ENCODE data around the gene ELK3. TPM values are rescaled to one million over a fixed set of nuclear protein-coding genes. Genes with fewer than 3 reads are reported as not detected.

ELK3 gene
- total RNA-seq, 3 donors from 2014 or later: 13.9 to 28.5 (median 16.5) TPM

DNA sequence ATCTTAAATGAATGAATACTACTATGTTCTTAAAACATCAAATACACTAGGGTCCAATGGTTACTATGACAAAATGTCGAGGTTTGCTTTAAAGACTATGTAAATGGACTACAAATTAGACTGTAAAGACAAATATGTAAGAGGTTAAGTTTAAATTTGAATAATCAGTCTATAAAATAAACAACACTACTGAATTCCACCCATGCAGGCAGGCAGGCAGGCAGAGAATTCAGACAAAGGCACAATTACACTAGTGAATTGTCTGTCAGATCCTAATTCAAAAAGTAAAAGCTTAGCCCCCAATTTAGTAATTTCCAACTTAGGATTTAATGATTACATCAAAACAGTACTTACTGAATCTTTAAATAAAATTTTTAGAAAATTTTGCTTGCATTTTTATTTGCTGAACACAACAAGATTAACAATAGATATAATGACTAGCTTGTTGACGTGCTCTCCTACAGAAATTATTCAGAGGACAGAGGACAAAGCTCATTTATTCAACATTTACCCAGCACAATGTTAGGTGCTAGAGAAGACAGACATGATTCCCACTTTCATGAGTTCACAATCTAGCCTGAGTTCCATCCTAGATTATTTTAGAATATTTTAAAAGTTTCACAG is 108.6 kb downstream of the ELK3 start:
- Histone ChIP-seq H3K27ac (no peak overlapping the region), H3K9me3 (no peaks in the 10 kb centered on the region), H3K4me3 (no peak overlapping the region), H3K27me3 (no peaks in the 10 kb centered on the region), H3K36me3 (no peaks in the 10 kb centered on the region), H3K4me1 (no peaks in the 10 kb centered on the region)
- TF ChIP-seq, protein P1, sequence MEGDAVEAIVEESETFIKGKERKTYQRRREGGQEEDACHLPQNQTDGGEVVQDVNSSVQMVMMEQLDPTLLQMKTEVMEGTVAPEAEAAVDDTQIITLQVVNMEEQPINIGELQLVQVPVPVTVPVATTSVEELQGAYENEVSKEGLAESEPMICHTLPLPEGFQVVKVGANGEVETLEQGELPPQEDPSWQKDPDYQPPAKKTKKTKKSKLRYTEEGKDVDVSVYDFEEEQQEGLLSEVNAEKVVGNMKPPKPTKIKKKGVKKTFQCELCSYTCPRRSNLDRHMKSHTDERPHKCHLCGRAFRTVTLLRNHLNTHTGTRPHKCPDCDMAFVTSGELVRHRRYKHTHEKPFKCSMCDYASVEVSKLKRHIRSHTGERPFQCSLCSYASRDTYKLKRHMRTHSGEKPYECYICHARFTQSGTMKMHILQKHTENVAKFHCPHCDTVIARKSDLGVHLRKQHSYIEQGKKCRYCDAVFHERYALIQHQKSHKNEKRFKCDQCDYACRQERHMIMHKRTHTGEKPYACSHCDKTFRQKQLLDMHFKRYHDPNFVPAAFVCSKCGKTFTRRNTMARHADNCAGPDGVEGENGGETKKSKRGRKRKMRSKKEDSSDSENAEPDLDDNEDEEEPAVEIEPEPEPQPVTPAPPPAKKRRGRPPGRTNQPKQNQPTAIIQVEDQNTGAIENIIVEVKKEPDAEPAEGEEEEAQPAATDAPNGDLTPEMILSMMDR (IDR thresholded peaks at IDR 0.05): no peak
- TF ChIP-seq POLR2A (IDR thresholded peaks at IDR 0.05) (no peak), POLR2AphosphoS5 (IDR thresholded peaks at IDR 0.05) (no peak)
- intact Hi-C loops (cut with DNase I; ENCODE audit: low total_unique reads): no loop called here
- no peak for DNase-seq (ENCODE audit: low spot score in 2 of 2)

DNA sequence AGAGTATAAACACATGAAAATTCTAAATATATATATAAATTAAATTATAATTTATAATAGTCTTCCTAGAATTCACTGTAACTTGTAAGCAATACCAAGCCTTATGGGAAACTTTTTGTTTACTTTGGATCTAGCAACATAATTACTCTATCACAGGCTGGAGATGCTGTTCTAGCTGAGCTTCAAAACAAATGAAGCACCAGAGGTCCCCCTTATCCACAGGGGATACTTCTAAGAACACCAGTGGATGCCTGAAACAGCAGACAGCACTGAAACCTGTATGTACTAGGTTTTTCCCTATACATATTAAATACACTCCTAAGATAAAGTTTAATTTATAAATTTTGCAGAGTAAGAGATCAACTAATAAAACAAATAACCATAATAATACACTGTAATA is 109.5 kb downstream of the ELK3 start:
- Histone ChIP-seq H3K27ac (no peak overlapping the region), H3K9me3 (no peaks in the 10 kb centered on the region), H3K4me1 (no peaks in the 10 kb centered on the region), H3K36me3 (no peaks in the 10 kb centered on the region), H3K27me3 (no peaks in the 10 kb centered on the region), H3K4me3 (no peak overlapping the region)
- DNase-seq (ENCODE audit: low spot score in 2 of 2): no peak
- TF ChIP-seq POLR2A (IDR thresholded peaks at IDR 0.05) (no peak), POLR2AphosphoS5 (IDR thresholded peaks at IDR 0.05) (no peak)
- TF ChIP-seq, protein P1 (IDR thresholded peaks at IDR 0.05): no peak
- intact Hi-C loops (cut with DNase I; ENCODE audit: low total_unique reads): no loop called here

DNA sequence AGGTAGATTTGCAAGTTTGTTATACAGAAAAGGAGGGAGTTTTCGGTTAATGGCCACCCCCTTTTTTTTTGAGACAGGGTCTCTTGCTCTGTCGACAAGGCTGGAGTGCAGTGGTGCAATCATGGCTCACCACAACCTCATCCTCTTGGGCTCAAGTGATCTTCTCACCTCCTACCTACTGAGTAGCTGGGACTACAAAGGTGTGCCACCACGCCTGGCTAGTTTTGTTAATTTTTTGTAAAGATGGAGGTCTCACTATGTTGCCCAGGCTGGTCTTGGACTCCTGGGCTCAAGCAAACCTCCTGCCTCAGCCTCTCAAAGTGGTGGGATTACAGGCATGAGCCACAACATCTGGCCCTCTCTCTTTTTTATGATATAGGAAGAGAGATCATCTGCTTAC is 111.5 kb downstream of the ELK3 start:
- no peaks in the 10 kb centered on the region for H3K9me3 ChIP-seq
- TF ChIP-seq, protein P1 (IDR thresholded peaks at IDR 0.05): no peak
- TF ChIP-seq POLR2AphosphoS5 (IDR thresholded peaks at IDR 0.05) (no peak), POLR2A (IDR thresholded peaks at IDR 0.05) (no peak)
- DNase-seq (ENCODE audit: low spot score in 2 of 2): no peak
- no peak overlapping the region for H3K27ac ChIP-seq
- intact Hi-C loops (cut with DNase I; ENCODE audit: low total_unique reads): no loop called here
- H3K4me1 ChIP-seq: no peaks in the 10 kb centered on the region
- H3K36me3 ChIP-seq: no peaks in the 10 kb centered on the region
- H3K4me3 ChIP-seq: no peak overlapping the region
- H3K27me3 ChIP-seq: no peaks in the 10 kb centered on the region

DNA sequence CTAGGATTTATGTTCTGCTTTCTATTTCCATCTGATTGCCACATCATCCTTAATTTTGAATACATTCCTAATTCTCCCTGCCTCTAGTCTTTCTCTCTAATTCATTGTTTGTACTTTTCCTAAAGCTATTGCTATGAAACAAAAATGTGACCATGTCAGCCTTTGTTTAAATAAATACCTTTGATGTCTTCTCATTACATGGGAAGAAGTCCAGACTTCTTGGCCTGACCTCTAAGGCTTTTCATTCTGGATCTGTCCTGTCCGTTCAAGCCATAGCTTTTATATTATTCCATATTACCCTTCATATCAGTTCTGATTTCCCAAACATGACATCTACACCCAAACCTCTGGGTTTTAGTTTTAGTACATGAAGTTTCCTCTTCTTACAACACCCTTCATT is 114.7 kb downstream of the ELK3 start:
- Histone ChIP-seq H3K9me3 (no peaks in the 10 kb centered on the region), H3K4me1 (no peaks in the 10 kb centered on the region), H3K27me3 (no peaks in the 10 kb centered on the region), H3K27ac (no peak overlapping the region), H3K4me3 (no peak overlapping the region), H3K36me3 (no peaks in the 10 kb centered on the region)
- TF ChIP-seq POLR2AphosphoS5 (IDR thresholded peaks at IDR 0.05) (no peak), POLR2A (IDR thresholded peaks at IDR 0.05) (no peak)
- TF ChIP-seq, protein P1 (IDR thresholded peaks at IDR 0.05): no peak
- intact Hi-C loops (cut with DNase I; ENCODE audit: low total_unique reads): no loop called here
- DNase-seq (ENCODE audit: low spot score in 2 of 2): no peak

DNA sequence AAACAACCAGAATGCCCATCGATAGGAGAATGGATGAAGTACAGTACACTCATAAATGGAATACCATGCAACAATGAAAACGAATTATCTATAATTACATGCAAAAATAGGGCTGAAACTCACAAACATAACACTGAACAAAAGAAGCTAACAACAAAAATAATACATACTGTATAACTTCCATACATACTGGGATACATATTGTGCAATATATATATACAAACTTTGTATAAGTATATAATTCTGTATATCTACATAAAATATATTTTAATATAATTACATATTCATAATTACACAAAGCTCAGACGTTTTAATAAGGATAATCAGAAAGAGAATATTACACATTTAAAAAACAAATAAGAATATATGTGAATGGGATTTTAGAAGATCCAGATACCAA is 115.9 kb downstream of the ELK3 start:
- Histone ChIP-seq H3K27ac (no peak overlapping the region), H3K4me3 (no peak overlapping the region), H3K36me3 (no peaks in the 10 kb centered on the region), H3K9me3 (no peaks in the 10 kb centered on the region), H3K4me1 (no peaks in the 10 kb centered on the region), H3K27me3 (no peaks in the 10 kb centered on the region)
- TF ChIP-seq POLR2A (IDR thresholded peaks at IDR 0.05): no peak
- TF ChIP-seq, protein P1 (IDR thresholded peaks at IDR 0.05): no peak
- TF ChIP-seq POLR2AphosphoS5 (IDR thresholded peaks at IDR 0.05): no peak
- no peak for DNase-seq (ENCODE audit: low spot score in 2 of 2)
- intact Hi-C loops (cut with DNase I; ENCODE audit: low total_unique reads): no loop called here
